ENCODE measurements around the gene WFIKKN2. TPM values are rescaled to one million over a fixed set of nuclear protein-coding genes. Genes with fewer than 3 reads are reported as not detected.

The WFIKKN2 gene
- total RNA-seq, 1 experiment from 2014 or later: not detected

DNA sequence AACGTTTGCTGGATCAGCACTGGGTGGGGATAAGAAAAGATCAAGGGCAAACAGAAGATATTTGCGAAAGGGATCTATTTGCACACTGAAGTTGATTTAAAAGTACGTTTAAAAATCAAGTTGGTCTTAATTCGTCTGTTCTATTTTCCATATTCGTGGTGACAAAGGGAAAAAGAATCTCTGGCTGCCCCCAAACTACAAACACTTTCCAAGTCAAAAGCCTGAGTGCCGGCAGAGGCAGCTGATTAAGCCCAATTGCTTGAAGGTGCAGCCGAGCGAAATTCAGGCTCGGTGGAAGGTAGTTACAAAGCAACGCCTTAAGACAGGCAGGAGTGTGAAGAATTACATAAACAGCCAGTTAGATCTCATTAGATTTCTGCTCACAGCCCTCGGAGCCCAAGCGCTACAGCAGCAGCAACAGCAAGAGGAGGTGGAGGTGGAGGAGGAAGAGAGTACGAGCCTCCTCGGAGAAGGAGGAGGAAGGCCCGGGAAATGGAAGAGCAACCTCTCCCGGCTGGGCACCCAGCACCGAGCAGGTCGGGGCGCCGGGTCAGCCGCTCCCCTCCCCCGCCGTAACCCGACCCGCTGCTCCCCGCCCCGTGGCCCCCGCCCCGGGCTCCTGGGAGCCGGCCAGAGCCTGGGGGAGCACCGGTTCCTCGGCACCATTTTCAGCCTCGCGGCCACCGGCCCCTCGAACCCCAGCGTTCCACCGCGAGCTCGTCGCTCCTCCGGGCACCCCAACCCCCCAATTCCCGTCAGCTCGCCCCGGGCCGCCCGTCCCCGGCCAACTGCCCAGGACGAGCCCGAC, 29.9 kb downstream of the WFIKKN2 start:
- TF ChIP-seq, protein P1, sequence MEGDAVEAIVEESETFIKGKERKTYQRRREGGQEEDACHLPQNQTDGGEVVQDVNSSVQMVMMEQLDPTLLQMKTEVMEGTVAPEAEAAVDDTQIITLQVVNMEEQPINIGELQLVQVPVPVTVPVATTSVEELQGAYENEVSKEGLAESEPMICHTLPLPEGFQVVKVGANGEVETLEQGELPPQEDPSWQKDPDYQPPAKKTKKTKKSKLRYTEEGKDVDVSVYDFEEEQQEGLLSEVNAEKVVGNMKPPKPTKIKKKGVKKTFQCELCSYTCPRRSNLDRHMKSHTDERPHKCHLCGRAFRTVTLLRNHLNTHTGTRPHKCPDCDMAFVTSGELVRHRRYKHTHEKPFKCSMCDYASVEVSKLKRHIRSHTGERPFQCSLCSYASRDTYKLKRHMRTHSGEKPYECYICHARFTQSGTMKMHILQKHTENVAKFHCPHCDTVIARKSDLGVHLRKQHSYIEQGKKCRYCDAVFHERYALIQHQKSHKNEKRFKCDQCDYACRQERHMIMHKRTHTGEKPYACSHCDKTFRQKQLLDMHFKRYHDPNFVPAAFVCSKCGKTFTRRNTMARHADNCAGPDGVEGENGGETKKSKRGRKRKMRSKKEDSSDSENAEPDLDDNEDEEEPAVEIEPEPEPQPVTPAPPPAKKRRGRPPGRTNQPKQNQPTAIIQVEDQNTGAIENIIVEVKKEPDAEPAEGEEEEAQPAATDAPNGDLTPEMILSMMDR (conservative IDR thresholded peaks at IDR 0.05; ENCODE audit: low read depth, low read length): no peak
- TF ChIP-seq EZH2phosphoT487 (IDR thresholded peaks at IDR 0.05; ENCODE audit: borderline replicate concordance, low read length): no peak
- no peak for TF ChIP-seq EZH2 (IDR thresholded peaks at IDR 0.05; ENCODE audit: low read length, unreplicated experiment)
- Histone ChIP-seq H3K4me2 (ENCODE audit: low read length) (peak overlapping the region; percentile 81), H3K36me3 (ENCODE audit: low read depth, low read length) (peaks cover 22% of the 10 kb centered on the region), H2AFZ (ENCODE audit: low read length) (no peak overlapping the region), H3K9ac (ENCODE audit: low read length) (peak overlapping the region; percentile 60), H4K20me1 (ENCODE audit: low read length) (peaks cover 37% of the 10 kb centered on the region), H3K27ac (ENCODE audit: low read length) (peak overlapping the region; percentile 3; the same call in 1 of the 2 replicates), H3K27me3 (ENCODE audit: low read length) (no peaks in the 10 kb centered on the region), H3K9me3 (ENCODE audit: low read length) (no peaks in the 10 kb centered on the region), H3F3A (ENCODE audit: low read length, unreplicated experiment) (peaks cover 5% of the 10 kb centered on the region), H3K4me3 (ENCODE audit: low read length) (peak overlapping the region; percentile 85), H3K4me1 (ENCODE audit: insufficient read depth, low read length) (peaks cover 39% of the 10 kb centered on the region), H3K79me2 (ENCODE audit: low read length) (peaks cover 43% of the 10 kb centered on the region), H3K9me2 (replicated peaks; ENCODE audit: low read length) (no peaks in the 10 kb centered on the region)
- intact Hi-C loops (cut with micrococcal nuclease): loop anchor here (5.0 kb wide), 1 partner anchor 287 kb away; the partner anchor contains the start of gene NME1
- BruUV-seq (replicated peaks): TSS peak; percentile 41
- CTCF ChIA-PET: no interaction called here
- POLR2A ChIA-PET (ENCODE audit: unreplicated experiment): interaction anchor here (0.6 to 1.7 kb wide), 6 partner anchors 13 to 168 kb away, joined by 3 to 12 read pairs (median 6); partner anchors contain the start of gene ANKRD40
- peak; percentile 53 for DNase-seq
- ATAC-seq: peak; percentile 1

DNA sequence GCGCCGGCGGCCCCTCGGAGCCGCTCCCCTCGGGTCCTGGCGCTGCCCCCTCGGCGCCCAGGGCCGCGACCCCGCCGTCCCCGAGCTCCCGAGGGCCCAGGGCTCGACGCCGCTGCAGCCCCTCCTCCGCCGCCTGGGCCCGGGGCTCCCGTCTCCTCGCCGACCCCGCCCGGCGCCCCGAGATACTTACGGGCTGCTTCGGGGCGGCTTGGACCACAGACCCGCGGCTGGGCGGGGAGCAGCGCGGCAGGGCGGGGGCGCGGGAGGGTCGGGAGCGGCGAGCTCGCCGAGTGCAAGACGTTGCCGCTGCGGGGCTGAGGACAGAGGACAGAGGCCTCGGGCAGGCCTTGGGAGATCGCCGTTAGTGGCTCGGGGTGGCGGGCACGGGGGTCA, 30.5 kb downstream of the WFIKKN2 start:
- BruUV-seq (replicated peaks): no TSS peak
- peak overlapping the region; percentile 85 for H3K4me3 ChIP-seq (ENCODE audit: low read length)
- peaks cover 37% of the 10 kb centered on the region for H4K20me1 ChIP-seq (ENCODE audit: low read length)
- TF ChIP-seq EZH2phosphoT487 (IDR thresholded peaks at IDR 0.05; ENCODE audit: borderline replicate concordance, low read length): no peak
- TF ChIP-seq EZH2 (IDR thresholded peaks at IDR 0.05; ENCODE audit: low read length, unreplicated experiment): no peak
- TF ChIP-seq, protein P1 (conservative IDR thresholded peaks at IDR 0.05; ENCODE audit: low read depth, low read length): no peak
- POLR2A ChIA-PET (ENCODE audit: unreplicated experiment): interaction anchor here (0.6 to 1.7 kb wide), 11 partner anchors 14 to 270 kb away, joined by 3 to 17 read pairs (median 6); partner anchors contain the start of gene ANKRD40
- H3K27ac ChIP-seq (ENCODE audit: low read length): peak overlapping the region; percentile 3; the same call in 1 of the 2 replicates
- ATAC-seq (peak; percentile 0; the same call in 1 of the 2 replicates), DNase-seq (no peak)
- no peaks in the 10 kb centered on the region for H3K27me3 ChIP-seq (ENCODE audit: low read length)
- peaks cover 39% of the 10 kb centered on the region for H3K4me1 ChIP-seq (ENCODE audit: insufficient read depth, low read length)
- intact Hi-C loops (cut with micrococcal nuclease): loop anchor here (1.0 to 5.0 kb wide), 2 partner anchors 27 to 286 kb away; partner anchors contain the start of gene NME1
- peaks cover 5% of the 10 kb centered on the region for H3F3A ChIP-seq (ENCODE audit: low read length, unreplicated experiment)
- H3K79me2 ChIP-seq (ENCODE audit: low read length): peaks cover 43% of the 10 kb centered on the region
- peak overlapping the region; percentile 60 for H3K9ac ChIP-seq (ENCODE audit: low read length)
- H3K36me3 ChIP-seq (ENCODE audit: low read depth, low read length): peaks cover 22% of the 10 kb centered on the region
- peak overlapping the region; percentile 81 for H3K4me2 ChIP-seq (ENCODE audit: low read length)
- no peak overlapping the region for H2AFZ ChIP-seq (ENCODE audit: low read length)
- CTCF ChIA-PET: interaction anchor here (1.6 to 1.9 kb wide), 2 partner anchors 25 to 84 kb away, joined by 5 to 6 read pairs; no protein-coding TSS in a partner anchor
- no peaks in the 10 kb centered on the region for H3K9me3 ChIP-seq (ENCODE audit: low read length)
- no peaks in the 10 kb centered on the region for H3K9me2 ChIP-seq (replicated peaks; ENCODE audit: low read length)

Data from PC-3 (cell line).